ENCODE results near the gene RALGAPA2. TPM values are rescaled to one million over a fixed set of nuclear protein-coding genes. Genes with fewer than 3 reads are reported as not detected.

Gene RALGAPA2
- total RNA-seq, 1 donor, result 10.8 TPM

- H3K4me3 ChIP-seq (ENCODE audit: low read depth, low read length), result no peak overlapping the region
- DNase-seq (ENCODE audit: low read depth), result peak; percentile 15
- TF ChIP-seq, protein P1, sequence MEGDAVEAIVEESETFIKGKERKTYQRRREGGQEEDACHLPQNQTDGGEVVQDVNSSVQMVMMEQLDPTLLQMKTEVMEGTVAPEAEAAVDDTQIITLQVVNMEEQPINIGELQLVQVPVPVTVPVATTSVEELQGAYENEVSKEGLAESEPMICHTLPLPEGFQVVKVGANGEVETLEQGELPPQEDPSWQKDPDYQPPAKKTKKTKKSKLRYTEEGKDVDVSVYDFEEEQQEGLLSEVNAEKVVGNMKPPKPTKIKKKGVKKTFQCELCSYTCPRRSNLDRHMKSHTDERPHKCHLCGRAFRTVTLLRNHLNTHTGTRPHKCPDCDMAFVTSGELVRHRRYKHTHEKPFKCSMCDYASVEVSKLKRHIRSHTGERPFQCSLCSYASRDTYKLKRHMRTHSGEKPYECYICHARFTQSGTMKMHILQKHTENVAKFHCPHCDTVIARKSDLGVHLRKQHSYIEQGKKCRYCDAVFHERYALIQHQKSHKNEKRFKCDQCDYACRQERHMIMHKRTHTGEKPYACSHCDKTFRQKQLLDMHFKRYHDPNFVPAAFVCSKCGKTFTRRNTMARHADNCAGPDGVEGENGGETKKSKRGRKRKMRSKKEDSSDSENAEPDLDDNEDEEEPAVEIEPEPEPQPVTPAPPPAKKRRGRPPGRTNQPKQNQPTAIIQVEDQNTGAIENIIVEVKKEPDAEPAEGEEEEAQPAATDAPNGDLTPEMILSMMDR (IDR thresholded peaks at IDR 0.05; ENCODE audit: insufficient read depth, low read length), result no peak
Measured at GRCh38 chr20:20498076-20498861, 214.2 kb downstream of the RALGAPA2 start.

- TF ChIP-seq, protein P1 (IDR thresholded peaks at IDR 0.05; ENCODE audit: insufficient read depth, low read length), result no peak
- no peak overlapping the region for H3K4me3 ChIP-seq (ENCODE audit: low read depth, low read length)
- no peak for DNase-seq (ENCODE audit: low read depth)
Measured at GRCh38 chr20:20497242-20497978, 215.0 kb downstream of the RALGAPA2 start.

GRCh38 chr20:20495729-20496503 is 216.5 kb downstream of the RALGAPA2 start:
- TF ChIP-seq, protein P1 (IDR thresholded peaks at IDR 0.05; ENCODE audit: insufficient read depth, low read length), result no peak
- no peak overlapping the region for H3K4me3 ChIP-seq (ENCODE audit: low read depth, low read length)
- no peak for DNase-seq (ENCODE audit: low read depth)

GRCh38 chr20:20493701-20494100 is 218.7 kb downstream of the RALGAPA2 start:
- no peak for DNase-seq (ENCODE audit: low read depth)
- TF ChIP-seq, protein P1 (IDR thresholded peaks at IDR 0.05; ENCODE audit: insufficient read depth, low read length), result no peak

DNA sequence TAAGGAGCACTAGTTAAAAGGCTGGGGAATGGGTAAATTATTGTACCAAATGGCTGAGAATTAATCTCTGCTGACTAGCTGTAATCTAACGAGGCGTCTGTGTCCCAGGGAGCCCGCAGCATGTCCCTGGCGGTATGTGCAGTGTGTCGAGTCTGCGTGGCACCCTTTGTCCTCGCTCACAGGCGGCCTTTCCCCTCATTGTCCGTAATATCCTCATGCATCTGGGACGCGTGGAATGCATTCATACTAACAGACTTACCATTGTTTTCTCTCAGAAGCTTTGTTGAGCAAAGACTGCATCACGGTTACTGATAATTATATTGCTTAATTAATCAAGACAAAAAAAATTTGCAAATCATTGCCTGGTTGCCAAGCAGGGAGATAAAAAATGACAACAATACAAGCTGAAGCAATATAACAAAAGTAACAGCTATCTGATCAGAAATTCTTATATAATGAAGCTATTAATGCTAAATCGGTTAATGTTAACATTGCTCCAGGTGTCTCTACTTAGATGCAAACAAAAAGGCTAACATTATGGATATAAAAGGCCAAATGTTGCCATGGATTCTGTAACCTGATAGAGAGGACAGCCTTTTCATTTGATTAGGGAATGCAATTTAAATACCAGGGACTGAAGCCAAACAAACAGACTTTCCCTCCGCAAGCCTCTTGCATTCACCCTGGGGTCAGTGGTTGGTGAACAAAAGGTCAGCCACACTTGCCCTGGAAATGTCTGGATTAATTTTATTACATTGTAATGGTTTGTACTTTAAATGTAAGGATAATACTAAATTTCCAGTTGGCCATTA is 219.7 kb downstream of the RALGAPA2 start:
- TF ChIP-seq, protein P1 (IDR thresholded peaks at IDR 0.05; ENCODE audit: insufficient read depth, low read length), result no peak
- no peak overlapping the region for H3K4me3 ChIP-seq (ENCODE audit: low read depth, low read length)
- no peak for DNase-seq (ENCODE audit: low read depth)

More at GRCh38 chr20:20493701-20494100, 218.7 kb downstream of the RALGAPA2 start:
- H3K4me3 ChIP-seq (ENCODE audit: low read depth, low read length), result no peak overlapping the region

- no peak overlapping the region for H3K4me3 ChIP-seq (ENCODE audit: low read depth, low read length)
- no peak for DNase-seq (ENCODE audit: low read depth)
- TF ChIP-seq, protein P1 (IDR thresholded peaks at IDR 0.05; ENCODE audit: insufficient read depth, low read length), result no peak
Measured at GRCh38 chr20:20491784-20492264, 220.6 kb downstream of the RALGAPA2 start.

All from fibroblast of the aortic adventitia (primary cell).